Caco-2 (cell line): ENCODE data around the gene RNF208. TPM values are rescaled to one million over a fixed set of nuclear protein-coding genes. Genes with fewer than 3 reads are reported as not detected.

ENCODE experiments used
- BruUV-seq: library from RNA; stranded (reverse); fragments of 400-500 nt; replicated peaks from 2 replicates; lab custom pipeline; 2021; lab: Mats Ljungman, UMichigan
- CTCF ChIA-PET: fragments of 300-600 bp; sonication (Branson Sonifier 250); formaldehyde crosslinking; loops from one replicate; lab custom pipeline; 2022; ENCODE audit warnings: antibody characterized with exemption; lab: Charles Lee
- POLR2A ChIA-PET: fragments of 300-600 bp; sonication (Branson Sonifier 250); formaldehyde crosslinking; loops from one replicate; lab custom pipeline; 2022; ENCODE audit warnings: antibody characterized with exemption; lab: Charles Lee
- DNase-seq, 2 experiments: peaks; one replicate each; pipeline versions ENCODE4 v3.0.0 to v3.0.0-alpha.2; 2020 to 2022
- H3K27me3 ChIP-seq: replicated peaks from 2 replicates; pipeline ENCODE4 v1.6.0; 2011; ENCODE audit warnings: low read length; ENCODE audit not compliant: control insufficient read depth, insufficient read depth
- H3K36me3 ChIP-seq: 2 replicates; pipeline ENCODE4 v1.5.1; 2011; ENCODE audit warnings: low read length; ENCODE audit not compliant: control insufficient read depth, insufficient read depth
- H3K4me1 ChIP-seq: fragments of 250-450 bp; sonication (Bioruptor Pico); 2 replicates; pipeline ENCODE4 v1.5.1; 2020; ENCODE audit warnings: mild to moderate bottlenecking
- H3K4me3 ChIP-seq: 2 replicates; pipeline ENCODE4 v1.5.1; 2011; ENCODE audit warnings: low read depth, mild to moderate bottlenecking, control low read depth, low read length
- H3K9me3 ChIP-seq: fragments of 250-450 bp; sonication (Bioruptor Pico); 2 replicates; pipeline ENCODE4 v1.5.1; 2020; ENCODE audit warnings: mild to moderate bottlenecking, moderate library complexity
- H3K27ac Mint-ChIP-seq: one replicate; pipeline ENCODE4 v1.8.0; 2022; ENCODE audit warnings: mixed read lengths; ENCODE audit not compliant: unreplicated experiment
- H3K27me3 Mint-ChIP-seq: one replicate; pipeline ENCODE4 v1.8.0; 2022; ENCODE audit warnings: mixed read lengths; ENCODE audit not compliant: insufficient read depth, unreplicated experiment
- H3K36me3 Mint-ChIP-seq: one replicate; pipeline ENCODE4 v1.8.0; 2022; ENCODE audit warnings: mild to moderate bottlenecking, mixed read lengths; ENCODE audit not compliant: insufficient read depth, unreplicated experiment
- H3K4me1 Mint-ChIP-seq: one replicate; pipeline ENCODE4 v1.8.0; 2022; ENCODE audit warnings: low read depth, mixed read lengths; ENCODE audit not compliant: unreplicated experiment
- H3K4me3 Mint-ChIP-seq: one replicate; pipeline ENCODE4 v1.8.0; 2022; ENCODE audit warnings: mild to moderate bottlenecking, moderate library complexity, mixed read lengths; ENCODE audit not compliant: unreplicated experiment
- H3K9me3 Mint-ChIP-seq: one replicate; pipeline ENCODE4 v1.8.0; 2022; ENCODE audit warnings: mixed read lengths; ENCODE audit not compliant: unreplicated experiment
- intact Hi-C: fragments of 100-400 bp; cut with micrococcal nuclease; formaldehyde crosslinking; loops from one replicate; pipeline ENCODE4 v1.10.0; 2022; ENCODE audit not compliant: unreplicated experiment
- total RNA-seq: library from RNA; stranded (reverse); gene quantifications from 2 replicates; pipeline ENCODE4 v1.2.3, GENCODE V29; 2022
- TF ChIP-seq, protein P1 (sequence below), 2 experiments: fragments of 200-600 bp in 1 of 2; IDR thresholded peaks; 1 replicate in 1 of 2; 2 replicates in 1 of 2; pipeline versions ENCODE4 v1.5.1 to v1.8.0; 2011 to 2022; ENCODE audit warnings: antibody characterized with exemption in 1 of 2, control low read depth in 1 of 2, inconsistent platforms in 1 of 2, low read depth in 1 of 2, low read length in 1 of 2, mild to moderate bottlenecking in 1 of 2, moderate library complexity in 1 of 2; ENCODE audit not compliant: insufficient read depth in 1 of 2, severe bottlenecking in 1 of 2, unreplicated experiment in 1 of 2

The RNF208 gene
- total RNA-seq, 1 experiment from 2014 or later: 6.5 TPM

DNA sequence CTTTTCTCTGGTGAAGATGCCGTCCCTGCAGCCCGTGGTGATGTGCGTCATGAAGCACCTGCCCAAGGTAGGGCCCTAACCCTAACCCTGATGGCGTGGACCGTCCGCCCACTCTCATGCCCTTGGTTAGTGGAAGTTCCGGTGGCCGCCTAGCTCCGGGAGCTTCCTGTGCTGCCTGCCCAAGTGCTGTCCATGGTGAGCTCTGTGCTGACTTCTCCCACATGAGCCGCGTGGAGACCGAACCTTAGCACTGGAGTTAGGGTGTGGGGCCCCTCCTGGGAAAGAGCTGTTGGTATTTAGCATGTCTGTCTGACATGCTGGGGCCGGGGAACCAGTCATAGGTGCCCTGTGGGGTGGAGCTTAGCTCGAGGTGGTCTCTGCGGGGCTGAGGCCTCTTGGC lies 34.3 kb upstream of the RNF208 start:
- Mint-ChIP-seq H3K4me1 (peaks cover 7% of the 10 kb centered on the region), H3K4me3 (peak overlapping the region; percentile 93), H3K9me3 (no peaks in the 10 kb centered on the region), H3K27me3 (no peaks in the 10 kb centered on the region), H3K36me3 (peaks cover 50% of the 10 kb centered on the region), H3K27ac (no peak overlapping the region)
- DNase-seq: no peak
- H3K4me1 ChIP-seq: peaks cover 23% of the 10 kb centered on the region
- BruUV-seq: no TSS peak
- H3K9me3 ChIP-seq: no peaks in the 10 kb centered on the region
- peaks cover 2% of the 10 kb centered on the region for H3K36me3 ChIP-seq
- TF ChIP-seq, protein P1, sequence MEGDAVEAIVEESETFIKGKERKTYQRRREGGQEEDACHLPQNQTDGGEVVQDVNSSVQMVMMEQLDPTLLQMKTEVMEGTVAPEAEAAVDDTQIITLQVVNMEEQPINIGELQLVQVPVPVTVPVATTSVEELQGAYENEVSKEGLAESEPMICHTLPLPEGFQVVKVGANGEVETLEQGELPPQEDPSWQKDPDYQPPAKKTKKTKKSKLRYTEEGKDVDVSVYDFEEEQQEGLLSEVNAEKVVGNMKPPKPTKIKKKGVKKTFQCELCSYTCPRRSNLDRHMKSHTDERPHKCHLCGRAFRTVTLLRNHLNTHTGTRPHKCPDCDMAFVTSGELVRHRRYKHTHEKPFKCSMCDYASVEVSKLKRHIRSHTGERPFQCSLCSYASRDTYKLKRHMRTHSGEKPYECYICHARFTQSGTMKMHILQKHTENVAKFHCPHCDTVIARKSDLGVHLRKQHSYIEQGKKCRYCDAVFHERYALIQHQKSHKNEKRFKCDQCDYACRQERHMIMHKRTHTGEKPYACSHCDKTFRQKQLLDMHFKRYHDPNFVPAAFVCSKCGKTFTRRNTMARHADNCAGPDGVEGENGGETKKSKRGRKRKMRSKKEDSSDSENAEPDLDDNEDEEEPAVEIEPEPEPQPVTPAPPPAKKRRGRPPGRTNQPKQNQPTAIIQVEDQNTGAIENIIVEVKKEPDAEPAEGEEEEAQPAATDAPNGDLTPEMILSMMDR (IDR thresholded peaks at IDR 0.05; ENCODE audit: insufficient read depth in 1 of 2, low read depth in 1 of 2, low read length in 1 of 2, severe bottlenecking in 1 of 2, unreplicated experiment in 1 of 2): no peak
- ChIA-PET POLR2A (interaction anchor here (4.4 kb wide), 1 partner anchor 16 kb away, joined by 39 read pairs; the partner anchor contains the start of gene TUBB4B), CTCF (interaction anchor here (1.2 kb wide), 1 partner anchor 20 kb away, joined by 4 read pairs; no protein-coding TSS in a partner anchor)
- intact Hi-C loops: no loop called here
- H3K4me3 ChIP-seq: peak overlapping the region; percentile 78
- no peaks in the 10 kb centered on the region for H3K27me3 ChIP-seq

DNA sequence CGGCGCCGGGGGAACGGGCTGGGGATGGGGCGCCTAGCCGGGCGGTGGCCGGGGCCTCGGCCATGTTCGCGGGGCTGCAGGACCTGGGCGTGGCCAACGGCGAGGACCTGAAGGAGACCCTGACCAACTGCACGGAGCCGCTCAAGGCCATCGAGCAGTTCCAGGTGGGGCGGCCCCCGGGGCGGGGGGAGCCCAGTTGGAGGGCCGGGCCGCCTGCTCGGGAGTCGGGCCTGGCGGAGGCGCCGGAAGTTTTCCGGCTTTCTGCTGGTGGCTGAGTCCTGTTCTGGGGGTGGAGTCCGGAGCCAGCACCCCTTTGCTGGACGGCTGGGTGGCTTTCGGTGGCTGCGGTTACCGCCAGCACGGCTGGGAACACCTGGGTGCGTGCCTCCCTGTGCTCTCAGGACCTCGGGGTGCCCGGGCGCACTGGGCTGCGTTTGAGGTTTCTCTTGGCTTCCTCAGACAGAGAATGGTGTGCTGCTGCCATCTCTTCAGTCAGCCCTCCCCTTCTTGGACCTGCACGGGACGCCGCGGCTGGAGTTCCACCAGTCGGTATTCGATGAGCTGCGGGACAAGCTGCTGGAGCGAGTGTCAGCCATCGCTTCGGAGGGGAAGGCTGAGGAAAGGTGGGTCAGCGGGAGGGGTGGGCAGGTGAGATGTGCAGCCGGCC lies 33.5 kb upstream of the RNF208 start:
- H3K27me3 Mint-ChIP-seq: no peaks in the 10 kb centered on the region
- BruUV-seq: no TSS peak
- TF ChIP-seq, protein P1 (IDR thresholded peaks at IDR 0.05; ENCODE audit: insufficient read depth in 1 of 2, low read depth in 1 of 2, low read length in 1 of 2, severe bottlenecking in 1 of 2, unreplicated experiment in 1 of 2): no peak
- H3K36me3 Mint-ChIP-seq: peaks cover 50% of the 10 kb centered on the region
- no peaks in the 10 kb centered on the region for H3K9me3 Mint-ChIP-seq
- no peaks in the 10 kb centered on the region for H3K27me3 ChIP-seq
- H3K36me3 ChIP-seq: peaks cover 2% of the 10 kb centered on the region
- intact Hi-C loops: loop anchor here (1.0 kb wide), 1 partner anchor 14 kb away; the partner anchor contains the start of gene TUBB4B
- no peak overlapping the region for H3K27ac Mint-ChIP-seq
- peak overlapping the region; percentile 93 for H3K4me3 Mint-ChIP-seq
- POLR2A ChIA-PET: interaction anchor here (1.0 to 4.4 kb wide), 4 partner anchors 15 to 167 kb away, joined by 3 to 39 read pairs (median 8); partner anchors contain the start of genes EXD3, NOXA1 and TUBB4B
- peaks cover 23% of the 10 kb centered on the region for H3K4me1 ChIP-seq
- CTCF ChIA-PET: interaction anchor here (1.2 to 3.3 kb wide), 3 partner anchors 19 to 167 kb away, joined by 4 to 24 read pairs (median 5); partner anchors contain the start of genes EXD3 and NOXA1
- peaks cover 7% of the 10 kb centered on the region for H3K4me1 Mint-ChIP-seq
- peak overlapping the region; percentile 78 for H3K4me3 ChIP-seq
- no peaks in the 10 kb centered on the region for H3K9me3 ChIP-seq
- DNase-seq: peak in 1 of 2 experiments; percentile 76

DNA sequence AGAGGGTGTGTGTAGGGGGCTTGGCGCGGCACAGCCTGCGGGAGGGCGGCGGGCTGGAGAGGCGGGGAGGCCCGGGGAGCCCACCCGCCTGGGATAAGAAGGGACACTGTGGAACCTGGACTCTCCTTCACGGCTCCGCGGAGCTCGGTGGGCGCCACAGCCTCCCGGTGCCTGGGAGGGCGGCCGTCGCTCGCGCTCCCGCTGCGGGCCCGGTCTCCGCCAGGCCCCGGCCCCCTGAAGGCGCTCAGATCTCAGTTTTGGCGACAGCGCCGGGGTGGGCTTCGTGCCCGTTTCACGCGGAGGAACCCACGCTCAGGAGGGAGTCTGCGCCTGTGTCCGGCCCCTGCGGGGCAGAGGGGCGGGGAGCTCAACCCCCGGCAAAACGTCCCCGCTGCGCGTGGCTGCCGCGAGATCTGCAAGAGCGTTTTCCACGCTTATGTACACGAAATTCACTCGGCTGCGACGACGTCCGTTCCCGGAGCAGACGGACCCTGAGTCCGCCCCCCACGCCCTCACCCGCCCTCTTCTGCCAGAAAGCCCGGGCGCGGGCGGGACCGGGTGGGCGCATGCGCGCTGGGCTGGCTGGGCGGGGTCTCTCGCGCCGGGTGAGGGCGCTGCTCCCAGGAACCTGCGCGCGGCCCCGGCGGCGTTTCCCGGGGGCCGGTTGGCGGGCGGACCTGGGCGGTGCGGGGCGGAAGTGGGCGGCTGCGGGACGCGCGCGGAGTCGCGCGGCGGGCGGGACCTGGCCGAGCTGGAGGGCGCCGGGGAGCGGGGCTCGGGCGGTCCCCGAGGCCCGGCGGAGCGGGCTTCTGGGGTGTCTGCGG lies 32.8 kb upstream of the RNF208 start, which contains the start of gene NELFB:
Gene NELFB (plus strand): TSS at position 704 of the 824 bp plus-strand sequence.
- Mint-ChIP-seq H3K27ac (peak within 1 kb of the TSS; percentile 92), H3K36me3 (peaks cover 50% of the 10 kb centered on the region), H3K9me3 (no peaks in the 10 kb centered on the region), H3K4me1 (peaks cover 7% of the 10 kb centered on the region), H3K27me3 (no peaks in the 10 kb centered on the region), H3K4me3 (peak within 1 kb of the TSS; percentile 93)
- Histone ChIP-seq H3K9me3 (no peaks in the 10 kb centered on the region), H3K4me1 (peaks cover 23% of the 10 kb centered on the region), H3K27me3 (no peaks in the 10 kb centered on the region), H3K4me3 (peak within 1 kb of the TSS; percentile 97), H3K36me3 (peaks cover 2% of the 10 kb centered on the region)
- BruUV-seq: TSS peak; percentile 55
- DNase-seq: peak; percentile 91 to 98
- POLR2A ChIA-PET: interaction anchor here (0.9 to 4.4 kb wide), 5 partner anchors 13 to 168 kb away, joined by 3 to 39 read pairs (median 7); partner anchors contain the start of genes EXD3, NOXA1 and TUBB4B
- intact Hi-C loops: loop anchor here (1.0 kb wide), 1 partner anchor 14 kb away; the partner anchor contains the start of gene TUBB4B
- TF ChIP-seq, protein P1 (IDR thresholded peaks at IDR 0.05; ENCODE audit: insufficient read depth in 1 of 2, low read depth in 1 of 2, low read length in 1 of 2, severe bottlenecking in 1 of 2, unreplicated experiment in 1 of 2): no peak
- CTCF ChIA-PET: interaction anchor here (0.7 to 3.3 kb wide), 6 partner anchors 8 to 168 kb away, joined by 3 to 24 read pairs (median 5); partner anchors contain the start of genes EXD3, NOXA1, RNF224 and TUBB4B
